HEK293 (cell line): ENCODE results near the gene PLA2G1B.

ENCODE experiments used
- CTCF ChIA-PET: fragments of 350-600 bp; formaldehyde crosslinking; extraction: SDS; loops from one replicate; lab custom pipeline; 2021; ENCODE audit warnings: antibody characterized with exemption; lab: Yijun Ruan, JAX
- POLR2A ChIA-PET: fragments of 300-600 bp; formaldehyde crosslinking; extraction: SDS; loops from one replicate; lab custom pipeline; 2020; ENCODE audit warnings: antibody characterized with exemption, inconsistent platforms; lab: Yijun Ruan, JAX
- H3K27ac ChIP-seq: fragments of 200-500 bp; sonication (Bioruptor generic); 2 replicates; pipeline ENCODE4 v1.5.1; 2014; ENCODE audit warnings: low read depth, low read length, control low read depth, inconsistent platforms; ENCODE audit errors: extremely low read depth
- H3K36me3 ChIP-seq, 2 experiments: fragments of 200-500 bp in 1 of 2; sonication (Bioruptor generic) in 1 of 2; 1 replicate in 1 of 2; 2 replicates in 1 of 2; pipeline ENCODE4 v1.5.1; 2014 to 2017; ENCODE audit warnings: inconsistent platforms in 2 of 2, low read length in 2 of 2; ENCODE audit not compliant: control insufficient read depth in 2 of 2, insufficient read depth in 1 of 2
- H3K4me1 ChIP-seq: fragments of 200-500 bp; sonication (Bioruptor generic); 2 replicates; pipeline ENCODE4 v1.5.1; 2014; ENCODE audit warnings: mild to moderate bottlenecking, low read length, inconsistent platforms; ENCODE audit not compliant: control insufficient read depth, insufficient read depth
- H3K4me3 ChIP-seq: 2 replicates; pipeline ENCODE4 v1.5.1; 2011; ENCODE audit warnings: low read depth, mild to moderate bottlenecking, control low read depth, low read length, moderate library complexity
- H3K9me3 ChIP-seq: fragments of 200-500 bp; sonication (Bioruptor generic); 2 replicates; pipeline ENCODE4 v1.5.1; 2014; ENCODE audit warnings: low read depth, low read length, inconsistent platforms; ENCODE audit not compliant: control insufficient read depth, insufficient read depth
- GLIS2 ChIP-seq: fragments of 450-650 bp; formaldehyde crosslinking; IDR thresholded peaks from 2 replicates; pipeline ENCODE4 v1.5.1; 2016; ENCODE audit warnings: missing biosample characterization, missing genetic modification characterization
- PATZ1 ChIP-seq: fragments of 450-650 bp; formaldehyde crosslinking; IDR thresholded peaks from 2 replicates; pipeline ENCODE4 v1.5.1; 2016; ENCODE audit warnings: missing biosample characterization, missing genetic modification characterization
- ZBTB20 ChIP-seq: fragments of 450-650 bp; formaldehyde crosslinking; IDR thresholded peaks from 2 replicates; pipeline ENCODE4 v1.5.1; 2016; ENCODE audit warnings: missing biosample characterization, missing genetic modification characterization
- ZBTB8A ChIP-seq: fragments of 450-650 bp; formaldehyde crosslinking; IDR thresholded peaks from 2 replicates; pipeline ENCODE4 v1.5.1; 2016; ENCODE audit warnings: missing biosample characterization, missing genetic modification characterization
- ZNF292 ChIP-seq: fragments of 450-650 bp; formaldehyde crosslinking; IDR thresholded peaks from 2 replicates; pipeline ENCODE4 v1.5.1; 2016; ENCODE audit warnings: low read depth, missing biosample characterization, missing genetic modification characterization, borderline replicate concordance
- ZNF335 ChIP-seq: fragments of 450-650 bp; formaldehyde crosslinking; conservative IDR thresholded peaks from 2 replicates; pipeline ENCODE4 v1.5.1; 2016; ENCODE audit warnings: missing biosample characterization, missing genetic modification characterization
- ZNF341 ChIP-seq: fragments of 450-650 bp; formaldehyde crosslinking; IDR thresholded peaks from 2 replicates; pipeline ENCODE4; 2016; ENCODE audit warnings: low read depth, missing biosample characterization, missing genetic modification characterization
- ZNF610 ChIP-seq: fragments of 450-650 bp; formaldehyde crosslinking; IDR thresholded peaks from 2 replicates; pipeline ENCODE4 v1.5.1; 2016; ENCODE audit warnings: missing biosample characterization, missing genetic modification characterization, borderline replicate concordance
- TF ChIP-seq, protein P1 (sequence below): fragments of 450-650 bp; formaldehyde crosslinking; IDR thresholded peaks from 2 replicates; pipeline ENCODE4 v1.5.1; 2016; ENCODE audit warnings: missing biosample characterization, missing genetic modification characterization
- TF ChIP-seq, protein P2 (sequence below): fragments of 450-650 bp; formaldehyde crosslinking; IDR thresholded peaks from 2 replicates; pipeline ENCODE4 v1.5.1; 2016; ENCODE audit warnings: missing biosample characterization, missing genetic modification characterization
- TF ChIP-seq, protein P3 (sequence below): fragments of 450-650 bp; formaldehyde crosslinking; optimal IDR thresholded peaks from 2 replicates; pipeline ENCODE3; 2016; ENCODE audit warnings: missing biosample characterization, mild to moderate bottlenecking, missing genetic modification characterization

The PLA2G1B gene

DNA sequence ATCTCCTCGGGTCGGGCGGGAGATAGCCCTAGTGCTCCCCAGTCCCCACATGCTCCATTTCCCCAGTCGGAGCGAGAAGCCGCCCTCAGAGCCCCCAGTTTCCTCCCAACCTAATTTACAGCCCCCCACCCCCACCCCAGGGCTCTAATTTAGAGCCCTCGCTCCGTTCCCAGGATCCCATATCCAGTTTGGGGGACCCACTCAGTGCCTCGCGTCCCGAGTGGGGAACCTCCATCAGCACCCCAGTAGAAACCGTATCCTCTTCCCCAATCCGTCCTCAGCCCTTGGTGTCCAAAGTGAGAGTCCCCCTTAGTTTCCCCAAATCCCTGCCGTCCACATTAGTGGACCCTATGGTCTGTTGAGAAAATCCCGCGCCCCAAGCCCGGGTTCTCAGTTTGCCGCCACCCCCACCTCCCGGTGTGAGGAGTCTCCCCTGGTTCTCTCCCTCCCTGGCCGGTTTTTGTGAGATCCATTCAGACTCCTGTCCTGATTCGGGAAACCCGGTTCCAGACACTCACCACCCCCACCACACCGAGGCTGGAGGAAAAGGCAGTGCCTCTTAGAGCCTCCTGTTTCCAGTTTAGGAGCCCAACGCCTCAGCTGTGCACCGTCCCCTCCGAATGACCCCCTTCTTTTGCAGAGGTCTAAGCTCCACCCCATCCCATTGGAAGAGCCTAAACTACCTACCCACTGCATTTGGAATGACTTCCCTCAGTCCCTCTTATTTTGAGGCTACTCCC lies 42.2 kb upstream of the PLA2G1B start:
- no peaks in the 10 kb centered on the region for H3K9me3 ChIP-seq
- H3K27ac ChIP-seq: peak overlapping the region; percentile 62; the same call in 1 of the 2 replicates
- 0 out of 2 replicates have a peak, but pooled peaks cover 2% of the 10 kb centered on the region for H3K4me1 ChIP-seq
- peak overlapping the region; percentile 61 for H3K4me3 ChIP-seq
- ChIA-PET POLR2A (interaction anchor here (0.6 kb wide), 2 partner anchors 9 to 68 kb away, joined by 3 to 4 read pairs; partner anchors contain the start of gene COX6A1), CTCF (interaction anchor here (1.5 kb wide), 1 partner anchor 14 kb away, joined by 4 read pairs; no protein-coding TSS in a partner anchor)
- peaks cover 0 to 25% of the 10 kb centered on the region in 2 experiments; a peak in 2 of 3 replicates for H3K36me3 ChIP-seq
- TF ChIP-seq, protein P1, sequence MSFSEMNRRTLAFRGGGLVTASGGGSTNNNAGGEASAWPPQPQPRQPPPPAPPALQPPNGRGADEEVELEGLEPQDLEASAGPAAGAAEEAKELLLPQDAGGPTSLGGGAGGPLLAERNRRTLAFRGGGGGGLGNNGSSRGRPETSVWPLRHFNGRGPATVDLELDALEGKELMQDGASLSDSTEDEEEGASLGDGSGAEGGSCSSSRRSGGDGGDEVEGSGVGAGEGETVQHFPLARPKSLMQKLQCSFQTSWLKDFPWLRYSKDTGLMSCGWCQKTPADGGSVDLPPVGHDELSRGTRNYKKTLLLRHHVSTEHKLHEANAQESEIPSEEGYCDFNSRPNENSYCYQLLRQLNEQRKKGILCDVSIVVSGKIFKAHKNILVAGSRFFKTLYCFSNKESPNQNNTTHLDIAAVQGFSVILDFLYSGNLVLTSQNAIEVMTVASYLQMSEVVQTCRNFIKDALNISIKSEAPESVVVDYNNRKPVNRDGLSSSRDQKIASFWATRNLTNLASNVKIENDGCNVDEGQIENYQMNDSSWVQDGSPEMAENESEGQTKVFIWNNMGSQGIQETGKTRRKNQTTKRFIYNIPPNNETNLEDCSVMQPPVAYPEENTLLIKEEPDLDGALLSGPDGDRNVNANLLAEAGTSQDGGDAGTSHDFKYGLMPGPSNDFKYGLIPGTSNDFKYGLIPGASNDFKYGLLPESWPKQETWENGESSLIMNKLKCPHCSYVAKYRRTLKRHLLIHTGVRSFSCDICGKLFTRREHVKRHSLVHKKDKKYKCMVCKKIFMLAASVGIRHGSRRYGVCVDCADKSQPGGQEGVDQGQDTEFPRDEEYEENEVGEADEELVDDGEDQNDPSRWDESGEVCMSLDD (tag by site-specific recombination): peak; percentile 63
- TF ChIP-seq PATZ1 (peak; percentile 66), GLIS2 (tag by site-specific recombination) (0 out of 2 replicates have a peak, but pooled peaks have one; percentile 13), ZNF292 (no peak), ZBTB8A (peak; percentile 51), ZNF341 (peak; percentile 59; the same call in 1 of the 2 replicates), ZNF335 (tag by site-specific recombination) (0 out of 2 replicates have a peak, but pooled peaks have one; percentile 19), ZNF610 (no peak), ZBTB20 (tag by site-specific recombination) (peak; percentile 15; the same call in 1 of the 2 replicates)
- TF ChIP-seq, protein P2, sequence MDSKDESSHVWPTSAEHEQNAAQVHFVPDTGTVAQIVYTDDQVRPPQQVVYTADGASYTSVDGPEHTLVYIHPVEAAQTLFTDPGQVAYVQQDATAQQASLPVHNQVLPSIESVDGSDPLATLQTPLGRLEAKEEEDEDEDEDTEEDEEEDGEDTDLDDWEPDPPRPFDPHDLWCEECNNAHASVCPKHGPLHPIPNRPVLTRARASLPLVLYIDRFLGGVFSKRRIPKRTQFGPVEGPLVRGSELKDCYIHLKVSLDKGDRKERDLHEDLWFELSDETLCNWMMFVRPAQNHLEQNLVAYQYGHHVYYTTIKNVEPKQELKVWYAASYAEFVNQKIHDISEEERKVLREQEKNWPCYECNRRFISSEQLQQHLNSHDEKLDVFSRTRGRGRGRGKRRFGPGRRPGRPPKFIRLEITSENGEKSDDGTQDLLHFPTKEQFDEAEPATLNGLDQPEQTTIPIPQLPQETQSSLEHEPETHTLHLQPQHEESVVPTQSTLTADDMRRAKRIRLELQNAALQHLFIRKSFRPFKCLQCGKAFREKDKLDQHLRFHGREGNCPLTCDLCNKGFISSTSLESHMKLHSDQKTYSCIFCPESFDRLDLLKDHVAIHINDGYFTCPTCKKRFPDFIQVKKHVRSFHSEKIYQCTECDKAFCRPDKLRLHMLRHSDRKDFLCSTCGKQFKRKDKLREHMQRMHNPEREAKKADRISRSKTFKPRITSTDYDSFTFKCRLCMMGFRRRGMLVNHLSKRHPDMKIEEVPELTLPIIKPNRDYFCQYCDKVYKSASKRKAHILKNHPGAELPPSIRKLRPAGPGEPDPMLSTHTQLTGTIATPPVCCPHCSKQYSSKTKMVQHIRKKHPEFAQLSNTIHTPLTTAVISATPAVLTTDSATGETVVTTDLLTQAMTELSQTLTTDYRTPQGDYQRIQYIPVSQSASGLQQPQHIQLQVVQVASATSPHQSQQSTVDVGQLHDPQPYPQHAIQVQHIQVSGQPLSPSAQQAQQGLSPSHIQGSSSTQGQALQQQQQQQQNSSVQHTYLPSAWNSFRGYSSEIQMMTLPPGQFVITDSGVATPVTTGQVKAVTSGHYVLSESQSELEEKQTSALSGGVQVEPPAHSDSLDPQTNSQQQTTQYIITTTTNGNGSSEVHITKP (tag by site-specific recombination): peak; percentile 70
- TF ChIP-seq, protein P3, sequence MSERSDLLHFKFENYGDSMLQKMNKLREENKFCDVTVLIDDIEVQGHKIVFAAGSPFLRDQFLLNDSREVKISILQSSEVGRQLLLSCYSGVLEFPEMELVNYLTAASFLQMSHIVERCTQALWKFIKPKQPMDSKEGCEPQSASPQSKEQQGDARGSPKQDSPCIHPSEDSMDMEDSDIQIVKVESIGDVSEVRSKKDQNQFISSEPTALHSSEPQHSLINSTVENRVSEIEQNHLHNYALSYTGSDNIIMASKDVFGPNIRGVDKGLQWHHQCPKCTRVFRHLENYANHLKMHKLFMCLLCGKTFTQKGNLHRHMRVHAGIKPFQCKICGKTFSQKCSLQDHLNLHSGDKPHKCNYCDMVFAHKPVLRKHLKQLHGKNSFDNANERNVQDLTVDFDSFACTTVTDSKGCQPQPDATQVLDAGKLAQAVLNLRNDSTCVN (tag by site-specific recombination): peak; percentile 20
